B cell (primary cell): Measurements from ENCODE around the gene NCK2.

Source experiments
- EZH2 ChIP-seq: IDR thresholded peaks from 2 replicates; pipeline ENCODE4 v1.6.1; 2012; ENCODE audit warnings: borderline replicate concordance, low read depth, mild to moderate bottlenecking, moderate library complexity, low read length; ENCODE audit not compliant: insufficient read depth, poor library complexity, severe bottlenecking
- TF ChIP-seq, protein P1 (sequence below): fragments of 200-600 bp; IDR thresholded peaks from one replicate; pipeline ENCODE4 v1.8.0; 2022; ENCODE audit warnings: antibody characterized with exemption, mild to moderate bottlenecking

DNA sequence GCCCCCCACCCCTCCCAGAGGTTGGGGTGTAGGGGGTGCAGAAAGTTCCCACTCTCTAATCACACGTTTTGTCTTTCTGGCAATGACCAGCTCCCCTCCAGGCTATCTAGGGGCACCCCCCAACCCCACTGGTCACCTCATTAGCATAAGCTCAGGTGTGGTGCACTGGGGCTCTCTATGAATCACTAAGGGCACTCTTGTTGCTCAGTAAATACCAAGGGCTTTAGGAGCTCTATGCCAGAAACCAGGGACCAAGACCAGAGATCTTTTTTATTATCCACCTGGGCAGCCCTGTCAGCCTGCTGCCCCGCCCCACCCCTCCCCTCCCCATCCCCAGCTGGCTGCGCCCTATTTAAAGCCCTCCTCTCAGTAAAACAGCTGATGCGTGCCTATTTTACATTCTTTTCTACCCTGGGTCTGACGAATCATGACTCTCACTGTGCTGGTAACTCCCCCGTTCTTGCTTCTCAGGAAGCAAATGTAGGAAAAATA, 24.3 kb downstream of the NCK2 start:
- TF ChIP-seq, protein P1, sequence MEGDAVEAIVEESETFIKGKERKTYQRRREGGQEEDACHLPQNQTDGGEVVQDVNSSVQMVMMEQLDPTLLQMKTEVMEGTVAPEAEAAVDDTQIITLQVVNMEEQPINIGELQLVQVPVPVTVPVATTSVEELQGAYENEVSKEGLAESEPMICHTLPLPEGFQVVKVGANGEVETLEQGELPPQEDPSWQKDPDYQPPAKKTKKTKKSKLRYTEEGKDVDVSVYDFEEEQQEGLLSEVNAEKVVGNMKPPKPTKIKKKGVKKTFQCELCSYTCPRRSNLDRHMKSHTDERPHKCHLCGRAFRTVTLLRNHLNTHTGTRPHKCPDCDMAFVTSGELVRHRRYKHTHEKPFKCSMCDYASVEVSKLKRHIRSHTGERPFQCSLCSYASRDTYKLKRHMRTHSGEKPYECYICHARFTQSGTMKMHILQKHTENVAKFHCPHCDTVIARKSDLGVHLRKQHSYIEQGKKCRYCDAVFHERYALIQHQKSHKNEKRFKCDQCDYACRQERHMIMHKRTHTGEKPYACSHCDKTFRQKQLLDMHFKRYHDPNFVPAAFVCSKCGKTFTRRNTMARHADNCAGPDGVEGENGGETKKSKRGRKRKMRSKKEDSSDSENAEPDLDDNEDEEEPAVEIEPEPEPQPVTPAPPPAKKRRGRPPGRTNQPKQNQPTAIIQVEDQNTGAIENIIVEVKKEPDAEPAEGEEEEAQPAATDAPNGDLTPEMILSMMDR: no peak
- TF ChIP-seq EZH2: no peak
